ENCODE data around the gene CEP295NL.
"Not testable (repeated sequence)": the region's sequence is repeated elsewhere in the genome, so short reads cannot be mapped to it uniquely, and the experiment has no call there.

CEP295NL gene

DNA sequence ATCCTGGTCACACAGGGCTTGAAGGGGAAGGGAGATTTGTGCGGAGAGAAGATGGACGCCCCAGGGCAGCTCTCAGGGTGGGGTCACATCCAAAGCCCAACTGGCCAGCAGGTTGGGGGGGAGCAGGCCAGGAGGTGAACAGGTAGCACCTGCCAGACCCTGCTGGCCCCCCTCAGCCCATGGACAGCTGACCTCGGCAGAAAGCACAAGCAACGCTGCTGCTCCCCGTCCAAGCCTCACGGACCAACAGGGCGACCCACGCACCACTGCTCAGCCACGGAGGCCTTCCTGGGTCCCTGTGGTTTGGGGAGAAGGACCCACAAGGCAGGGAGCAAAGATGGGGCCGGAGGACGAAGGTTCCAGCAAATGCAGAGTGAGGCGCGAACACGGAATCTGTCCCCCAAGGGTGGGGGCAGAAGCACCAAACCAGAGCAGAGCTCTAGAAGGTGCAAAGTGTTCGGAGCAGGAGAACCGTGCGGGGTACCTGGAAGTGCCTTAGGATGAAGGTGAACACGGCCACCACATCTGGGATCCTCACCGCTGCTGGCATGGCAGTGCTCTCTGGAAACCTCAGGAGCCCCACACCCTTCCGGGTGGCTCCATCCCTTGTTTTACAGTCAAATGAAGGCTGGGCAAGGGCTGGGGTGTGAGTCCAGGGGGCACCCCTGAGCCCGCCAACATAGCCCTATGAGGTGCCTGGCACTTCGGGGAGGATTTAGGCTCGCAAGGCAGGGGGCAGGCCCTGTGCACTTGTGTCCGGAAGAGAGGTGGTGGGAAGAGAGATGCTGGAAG, 17.9 kb downstream of the CEP295NL start:
- DNase-seq, result no peak

DNA sequence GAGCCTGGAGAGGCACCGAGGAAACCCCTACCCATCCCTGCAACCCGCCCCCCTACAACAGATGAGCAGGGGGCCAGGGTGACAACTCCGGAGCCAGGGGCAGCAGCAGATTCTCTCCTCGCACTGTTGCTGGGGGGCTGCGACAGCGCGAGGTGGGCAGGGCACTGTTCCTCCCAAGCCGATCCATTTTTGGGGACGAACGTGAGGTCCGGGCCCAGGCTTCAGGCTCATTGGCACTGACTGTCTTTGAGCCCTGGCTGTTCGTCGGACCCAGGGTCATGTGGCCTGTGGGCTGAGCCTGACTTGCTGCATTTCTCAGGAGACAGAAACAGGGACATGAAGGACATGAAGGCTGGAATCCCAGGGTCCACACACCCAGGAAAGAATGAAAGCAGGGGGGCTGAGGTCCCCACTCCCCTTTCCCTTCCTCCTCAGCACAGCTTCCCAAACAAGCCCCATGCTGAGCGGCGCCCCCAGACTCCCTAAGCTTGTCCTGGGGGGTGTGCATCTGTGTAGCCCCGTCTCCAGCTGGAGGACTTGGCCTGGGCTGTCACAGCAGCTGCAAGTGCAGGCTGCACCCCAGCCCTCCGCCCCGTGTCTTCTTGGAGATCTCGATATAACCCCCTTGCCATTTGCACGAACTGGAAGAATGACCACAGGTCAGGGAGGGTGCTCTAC, 18.7 kb downstream of the CEP295NL start:
- no peak for DNase-seq

GRCh38 chr17:78883533-78884131, 19.4 kb downstream of the CEP295NL start:
- peak; percentile 73 for DNase-seq

DNA sequence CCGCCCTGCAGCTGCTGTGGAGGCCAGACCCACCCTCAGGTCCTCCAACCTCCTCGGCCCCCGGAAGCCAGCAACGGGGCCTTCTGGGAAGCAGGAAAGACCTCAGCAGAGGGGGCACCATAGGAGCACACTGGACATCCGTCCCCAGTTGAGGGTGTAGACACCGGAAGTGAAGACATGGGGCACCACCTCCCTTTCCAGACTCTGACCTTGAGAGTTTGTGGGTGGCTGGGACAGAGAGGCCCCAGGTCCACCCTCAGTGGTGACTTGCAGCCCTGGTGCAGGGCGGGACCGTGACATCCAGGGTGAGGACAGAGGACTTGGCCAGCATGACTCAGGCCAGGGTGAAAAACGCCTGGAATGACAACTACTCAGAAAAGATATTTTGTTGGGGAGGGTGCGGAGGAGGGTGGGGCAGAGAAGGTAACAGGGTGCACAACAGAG, 19.9 kb downstream of the CEP295NL start:
- DNase-seq, result peak; percentile 66

DNA sequence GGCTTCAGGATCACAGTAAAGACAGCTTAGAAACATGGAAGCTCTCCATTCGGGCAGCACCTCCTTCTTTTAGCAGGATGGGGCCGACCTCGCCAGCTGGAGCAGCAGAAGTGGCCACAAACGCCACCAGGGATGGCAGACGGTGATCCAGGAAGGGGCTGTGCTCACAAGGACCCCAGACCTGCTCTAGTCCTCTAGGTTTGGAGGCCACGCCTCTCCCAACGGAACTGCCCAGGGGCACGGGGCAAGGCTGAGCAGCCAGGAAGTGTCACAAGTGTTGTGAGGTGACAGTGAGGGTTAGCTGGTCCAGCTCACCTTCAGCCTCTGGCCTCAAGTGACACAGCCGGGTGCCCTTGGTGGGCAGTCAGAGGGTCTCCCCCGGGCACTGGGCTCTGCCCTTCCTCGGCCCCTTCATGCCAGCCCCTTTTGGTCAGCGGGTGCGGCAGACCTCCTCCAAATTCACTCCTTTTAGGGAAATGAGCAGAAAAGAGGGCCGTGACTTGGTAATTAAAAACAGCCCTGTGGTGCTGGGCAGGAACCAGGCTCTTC, 20.4 kb downstream of the CEP295NL start:
- no peak for DNase-seq

- peak; percentile 71 for DNase-seq
These were observed 23.3 kb downstream of the CEP295NL start for GRCh38 chr17:78879635-78880186.

- no peak for DNase-seq
These were observed 24.0 kb downstream of the CEP295NL start for GRCh38 chr17:78878871-78879527.

DNA sequence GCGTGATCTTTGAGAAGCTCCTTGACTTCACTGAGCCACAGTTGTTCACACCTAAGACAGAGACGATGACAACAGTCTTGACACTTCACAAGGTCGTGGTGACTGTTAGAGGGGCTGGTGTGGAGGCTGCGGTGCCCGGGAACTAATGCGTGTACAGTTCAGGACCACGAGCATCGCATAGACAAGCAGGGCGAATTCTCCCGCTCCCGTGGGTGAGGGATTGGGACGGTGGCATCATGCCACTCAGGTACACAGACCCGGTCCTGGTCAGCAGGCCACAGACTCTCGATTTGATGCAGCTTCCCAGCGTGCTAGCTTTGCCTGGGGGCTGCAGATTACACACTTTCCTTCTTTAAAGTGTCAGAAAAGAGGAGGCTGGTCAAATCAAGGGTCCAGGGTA, 24.7 kb downstream of the CEP295NL start:
- DNase-seq, result no peak

DNA sequence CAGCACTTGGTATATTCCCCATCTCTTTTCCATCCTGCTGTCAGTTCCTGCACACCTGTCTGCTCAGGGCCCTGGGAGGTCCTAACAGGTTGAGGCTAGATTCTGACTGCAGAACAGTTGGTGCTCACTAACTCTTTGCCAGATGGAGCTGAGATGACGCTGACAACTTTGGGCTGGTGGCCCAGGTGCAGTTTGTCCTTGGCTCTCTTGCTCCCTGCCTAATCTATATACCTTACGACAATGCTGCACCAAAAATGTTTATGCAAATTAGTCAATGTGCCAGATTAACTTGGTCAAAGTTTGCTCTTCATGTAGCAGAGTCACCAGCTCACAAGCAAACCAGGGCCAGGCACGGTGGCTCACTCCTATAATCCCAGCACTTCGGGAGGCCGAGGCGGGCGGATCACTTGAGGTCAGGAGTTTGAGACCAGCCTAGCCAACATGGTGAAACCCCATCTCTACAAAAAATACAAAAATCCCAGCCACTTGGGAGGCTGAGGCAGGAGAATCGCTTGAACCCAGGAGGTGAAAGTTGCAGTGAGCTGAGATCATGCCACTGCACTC, 26.0 kb downstream of the CEP295NL start:
- DNase-seq, result not testable (repeated sequence)

- no peak for DNase-seq
These were observed 26.9 kb downstream of the CEP295NL start for GRCh38 chr17:78876094-78876597.

DNA sequence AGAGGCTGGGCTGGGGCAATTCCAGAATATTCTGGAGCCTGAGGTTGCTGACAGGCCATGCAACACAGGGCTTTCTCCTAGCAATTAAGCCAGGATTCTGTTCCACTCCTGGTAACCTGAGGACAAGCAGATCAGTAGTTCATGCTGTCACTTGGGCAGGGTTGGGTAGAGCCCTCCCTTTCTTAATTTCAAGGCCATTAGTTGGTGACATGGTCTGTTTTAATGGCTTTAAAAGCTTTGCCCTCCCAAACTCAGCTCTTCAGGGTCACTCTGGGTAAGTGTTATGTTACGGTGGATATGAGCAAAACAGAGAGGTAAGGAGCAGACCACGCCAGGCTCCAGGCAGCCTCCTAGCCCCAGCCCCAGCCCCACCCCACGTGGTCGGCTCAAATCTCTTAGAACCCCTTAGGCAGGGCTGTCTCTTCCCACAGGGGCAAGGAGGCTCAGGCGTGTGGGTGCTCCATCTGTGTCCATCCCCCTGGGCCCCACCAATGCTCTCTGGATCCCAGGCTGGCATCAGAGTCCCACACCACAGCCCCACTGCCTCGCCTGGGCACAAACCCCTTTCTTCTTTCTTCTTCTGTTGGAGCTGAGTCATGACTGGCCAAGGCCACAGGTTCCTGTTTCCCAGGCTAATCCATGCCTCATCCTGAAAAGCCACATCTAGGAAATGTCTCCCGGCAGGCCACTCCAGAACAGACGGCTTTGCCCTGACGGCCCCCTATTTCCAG, 27.5 kb downstream of the CEP295NL start:
- DNase-seq, result peak; percentile 53

DNA sequence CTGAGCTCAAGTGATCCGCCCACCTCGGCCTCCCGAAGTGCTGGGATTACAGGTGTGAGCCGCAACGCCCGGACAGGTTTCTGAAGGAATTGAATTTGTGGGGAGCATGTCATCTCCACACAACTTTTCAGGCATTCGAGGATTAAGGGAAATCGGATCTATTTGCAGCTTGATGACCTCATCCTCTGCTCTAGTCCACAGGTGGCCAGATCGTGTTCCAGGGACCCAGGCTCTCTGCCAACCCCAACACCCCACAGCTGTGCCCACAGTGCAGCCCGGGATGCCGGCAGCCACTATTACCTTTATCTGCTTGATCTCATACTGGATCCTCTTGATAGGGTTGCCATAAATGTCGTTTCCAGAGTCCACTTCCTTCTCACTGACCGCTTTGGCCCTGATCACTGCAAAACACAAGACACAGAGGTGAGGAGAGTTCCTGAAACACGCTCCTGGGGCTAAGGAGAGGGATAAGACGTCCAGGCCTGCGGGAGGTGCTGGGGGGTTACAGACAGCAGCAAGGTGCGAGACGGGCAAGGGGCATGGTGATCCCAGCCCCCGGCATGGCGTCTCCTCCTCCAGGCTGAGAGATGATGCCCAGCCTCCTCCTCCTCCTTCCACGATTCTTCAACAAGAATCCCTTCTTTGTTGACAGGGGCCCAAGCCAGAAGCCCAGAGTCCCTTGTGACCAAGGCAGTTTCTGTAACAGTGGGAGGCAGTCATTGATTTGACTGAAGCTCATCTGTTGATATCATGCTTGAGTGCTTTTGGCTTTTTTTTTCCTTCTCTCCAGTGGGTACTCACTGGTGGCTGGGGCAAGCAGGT, 29.3 kb downstream of the CEP295NL start:
- DNase-seq, result no peak

- peak; percentile 53 for DNase-seq
These were observed 30.5 kb downstream of the CEP295NL start for GRCh38 chr17:78872486-78872885.

GRCh38 chr17:78870621-78871020, 32.4 kb downstream of the CEP295NL start:
- DNase-seq, result no peak

- DNase-seq, result no peak
These were observed 34.6 kb downstream of the CEP295NL start for GRCh38 chr17:78868391-78868790.

DNA sequence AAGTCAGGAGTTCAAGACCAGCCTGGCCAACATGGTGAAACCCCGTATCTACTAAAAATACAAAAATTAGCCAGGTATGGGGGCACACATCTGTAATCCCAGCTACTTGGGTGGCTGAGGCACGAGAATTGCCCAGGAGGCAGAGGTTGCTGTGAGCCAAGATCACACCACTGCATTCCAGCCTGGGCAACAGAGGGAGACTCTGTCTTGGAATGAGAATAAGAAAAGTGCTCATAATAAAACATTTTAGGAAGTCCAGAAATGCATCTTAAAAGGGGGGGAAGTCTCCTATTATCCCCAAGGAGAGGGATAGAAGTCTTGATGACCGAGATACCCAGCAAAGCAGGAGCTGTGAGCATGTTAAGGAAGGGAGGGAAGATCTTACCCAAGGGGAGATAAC, 36.0 kb downstream of the CEP295NL start:
- DNase-seq, result not testable (repeated sequence)

DNA sequence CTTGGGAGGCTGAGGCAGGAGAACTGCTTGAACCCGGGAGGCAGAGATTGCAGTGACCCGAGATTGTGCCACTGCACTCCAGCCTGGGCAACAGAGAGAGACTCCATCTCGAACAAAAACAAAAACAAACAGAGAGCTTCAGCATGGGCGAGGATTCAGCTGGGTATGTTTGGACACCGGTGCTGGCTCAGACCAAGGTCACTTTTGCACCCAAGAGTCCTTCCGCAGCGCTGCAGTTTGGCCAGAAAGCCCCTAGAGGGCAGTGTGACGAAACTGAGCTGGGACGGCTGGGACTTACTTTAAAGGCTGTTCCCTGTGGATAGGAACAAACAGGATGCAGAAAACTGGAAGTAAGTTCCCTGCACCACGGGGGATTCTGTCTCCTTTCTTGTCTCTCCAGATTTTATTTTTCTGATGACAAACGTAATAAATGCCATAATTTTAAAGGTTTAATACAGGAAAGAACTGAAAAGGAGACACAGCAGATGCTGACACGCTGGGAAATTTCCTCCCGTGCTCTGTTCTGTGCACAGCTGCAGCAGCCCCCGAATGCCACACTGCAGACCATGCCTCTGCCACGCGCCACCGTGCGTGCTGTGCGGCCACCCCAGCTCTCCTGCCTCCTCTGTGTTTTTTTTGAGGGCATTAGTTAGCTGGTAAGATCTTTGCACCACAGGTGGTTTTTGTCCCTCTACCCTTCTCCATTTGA, 37.2 kb downstream of the CEP295NL start:
- peak; percentile 62 for DNase-seq

GRCh38 chr17:78864117-78864516, 38.9 kb downstream of the CEP295NL start:
- no peak for DNase-seq

DNA sequence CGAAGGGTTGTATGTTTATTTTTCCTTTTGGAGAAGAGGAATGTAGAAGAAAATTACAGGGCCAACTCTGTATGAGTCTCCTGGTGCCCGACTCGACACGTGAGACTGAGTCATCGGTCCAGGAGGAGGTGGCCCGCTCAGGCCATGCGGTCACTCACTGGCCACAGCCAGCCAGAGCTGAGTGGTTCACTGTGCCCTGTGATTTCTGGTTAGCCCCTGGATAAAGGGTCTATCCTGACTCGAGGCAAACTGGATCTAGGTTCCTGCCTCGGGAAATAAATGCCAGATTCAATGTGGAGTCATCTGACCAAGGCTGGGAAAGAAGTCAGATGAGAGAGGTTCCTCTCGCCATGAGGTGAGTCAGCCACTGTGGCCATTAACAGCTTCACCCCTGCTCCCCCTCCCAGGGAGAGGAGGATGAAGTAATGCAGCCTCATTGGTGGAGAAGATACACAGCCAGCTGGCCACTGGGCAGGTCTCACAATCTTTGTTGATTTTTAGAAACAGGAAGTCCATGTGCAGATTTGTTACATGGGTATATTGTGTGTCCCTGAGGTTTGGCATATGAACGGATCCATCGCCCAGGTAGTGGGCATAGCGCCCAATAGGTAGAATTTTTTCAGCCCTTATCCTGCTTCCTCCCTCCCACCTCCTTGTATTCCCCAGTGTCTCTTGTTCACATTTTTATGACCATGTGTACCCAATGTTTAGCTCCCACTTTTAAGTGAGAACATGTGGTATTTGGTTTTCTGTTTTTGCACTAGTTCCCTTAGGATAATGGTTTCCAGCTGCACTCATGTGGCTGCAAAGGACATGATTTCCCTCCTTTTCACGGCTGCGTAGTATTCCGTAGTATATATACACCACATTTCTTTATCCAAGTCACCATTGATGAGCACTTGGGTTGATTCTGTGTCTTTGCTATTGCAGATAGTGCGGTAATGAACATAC, 40.7 kb downstream of the CEP295NL start:
- peak; percentile 94 for DNase-seq

Data from MV-4-11 (cell line).